Measurements from ENCODE around the gene ALCAM.
"Not testable (repeated sequence)": the region's sequence is repeated elsewhere in the genome, so short reads cannot be mapped to it uniquely, and the experiment has no call there.

The ALCAM gene

GRCh38 chr3:105598042-105598796, 231.5 kb downstream of the ALCAM start:
- no peak for DNase-seq (ENCODE audit: low spot score)

GRCh38 chr3:105599350-105599749, 232.6 kb downstream of the ALCAM start:
- no peak for DNase-seq (ENCODE audit: low spot score)

DNA sequence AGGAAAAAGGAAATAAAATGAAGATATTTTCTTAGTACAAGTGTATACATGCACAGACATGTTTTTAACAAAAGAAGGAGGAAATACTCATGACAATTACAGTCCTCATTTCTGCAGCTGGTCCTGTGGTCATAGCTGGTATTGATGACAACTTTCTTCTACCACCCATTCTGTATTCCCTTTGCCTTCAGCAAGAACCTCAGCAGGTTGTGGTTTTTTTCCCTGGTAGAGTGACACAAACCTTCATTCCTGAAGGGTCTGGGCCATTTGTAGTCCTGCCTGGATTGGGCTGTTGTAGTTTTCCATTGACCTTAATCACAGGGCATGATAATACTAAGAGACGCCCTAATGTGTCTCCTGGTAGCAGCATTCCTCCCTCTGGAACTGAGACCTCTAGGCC, 235.0 kb downstream of the ALCAM start:
- DNase-seq (ENCODE audit: low spot score), result not testable (repeated sequence)

DNA sequence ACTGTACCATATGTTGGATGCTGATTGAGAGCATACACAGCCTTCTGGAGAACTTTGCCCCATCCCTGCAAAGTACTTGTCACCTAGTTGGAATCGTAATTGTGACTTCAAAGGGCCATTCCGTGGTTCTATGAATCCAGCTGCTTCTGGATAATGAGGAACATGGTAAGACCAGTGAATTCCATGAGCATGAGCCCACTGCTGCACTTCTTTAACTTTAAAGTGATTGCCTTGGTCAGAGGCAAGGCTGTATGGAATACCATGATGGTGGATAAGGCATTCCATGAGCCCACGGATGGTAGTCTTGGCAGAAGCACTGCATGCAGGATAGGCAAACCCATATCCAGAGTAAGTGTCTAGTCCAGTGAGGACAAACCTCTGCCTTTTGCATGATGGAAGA, 235.6 kb downstream of the ALCAM start:
- DNase-seq (ENCODE audit: low spot score), result not testable (repeated sequence)

DNA sequence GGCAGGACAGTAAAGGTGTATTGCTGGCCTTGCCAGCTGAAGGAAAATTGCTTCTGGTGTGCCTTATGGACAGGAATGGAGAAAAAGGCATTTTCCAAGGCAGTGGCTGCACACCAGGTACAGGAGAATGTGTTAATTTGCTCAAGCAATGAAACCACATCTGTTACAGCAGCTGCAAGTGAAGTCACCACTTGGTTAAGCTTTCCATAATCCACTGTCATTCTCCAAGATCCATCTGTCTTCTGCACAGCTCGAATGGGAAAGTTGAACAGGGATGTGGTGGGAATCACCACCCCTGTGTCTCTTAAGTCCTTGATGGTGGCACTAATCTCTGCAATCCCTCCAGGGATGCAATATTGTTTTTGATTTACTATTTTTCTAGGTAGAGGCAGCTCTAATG, 236.8 kb downstream of the ALCAM start:
- not testable (repeated sequence) for DNase-seq (ENCODE audit: low spot score)

GRCh38 chr3:105606016-105606415, 239.3 kb downstream of the ALCAM start:
- DNase-seq (ENCODE audit: low spot score), result no peak

DNA sequence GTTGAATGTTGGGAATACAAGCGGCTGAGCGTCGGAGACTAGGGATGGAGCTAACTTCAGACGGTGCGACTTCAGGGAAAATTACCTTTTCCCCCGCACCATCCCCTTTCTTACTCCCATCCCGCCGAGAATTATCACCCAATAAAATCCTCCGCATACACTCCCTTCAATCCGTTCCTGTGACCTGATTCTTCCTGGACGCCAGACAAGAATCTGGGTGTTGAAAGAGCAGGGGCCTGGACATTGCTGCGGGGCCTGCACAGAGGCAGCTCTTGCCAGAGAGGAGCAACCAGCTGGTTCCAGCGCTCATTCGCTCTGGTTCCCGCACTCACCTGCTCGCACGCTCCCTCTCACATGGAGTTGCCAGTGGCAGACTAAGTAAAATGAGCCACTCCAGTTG, 241.9 kb downstream of the ALCAM start:
- no peak for DNase-seq (ENCODE audit: low spot score)

GRCh38 chr3:105610473-105610872, 243.8 kb downstream of the ALCAM start:
- DNase-seq (ENCODE audit: low spot score), result no peak

DNA sequence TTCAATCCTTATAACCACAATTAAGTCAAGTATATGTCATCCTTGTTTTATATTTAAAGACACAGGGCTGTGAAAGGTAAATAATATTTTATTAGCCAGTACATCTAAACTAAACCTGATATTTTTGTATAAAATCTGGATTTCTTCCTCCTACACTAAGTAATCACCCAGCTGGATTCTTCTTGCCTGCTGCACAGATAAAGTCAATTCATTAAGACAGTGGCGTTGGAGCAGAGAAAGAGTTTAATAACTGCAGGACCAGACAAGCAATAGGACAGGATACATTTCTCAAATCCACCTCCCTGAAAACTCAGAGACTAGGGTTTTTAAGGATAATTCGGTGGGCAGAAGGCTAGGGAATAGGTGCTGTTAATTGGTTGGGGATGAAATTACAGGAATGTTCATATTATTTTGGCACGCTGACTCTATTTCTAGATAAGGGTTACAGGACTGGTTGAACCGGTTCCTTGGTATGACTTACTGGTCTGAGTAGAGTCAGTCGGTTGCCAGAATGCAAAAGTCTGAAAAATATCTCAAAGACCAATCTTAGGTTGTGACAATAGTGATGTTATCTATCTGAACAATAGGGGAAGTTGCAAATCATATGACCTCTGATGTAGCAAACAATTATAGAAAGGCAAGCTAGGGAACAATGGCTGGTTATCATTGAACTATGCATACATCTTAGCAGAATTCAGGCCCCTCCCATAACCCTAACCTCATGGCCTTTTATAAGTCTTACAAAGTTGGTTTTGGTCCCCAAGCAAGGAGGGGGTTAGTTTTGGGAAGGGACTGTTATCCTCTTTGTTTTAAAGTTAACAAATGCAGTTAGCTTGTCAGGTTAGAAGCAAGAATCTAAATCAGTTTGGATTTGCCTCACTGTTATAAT, 244.8 kb downstream of the ALCAM start:
- no peak for DNase-seq (ENCODE audit: low spot score)

DNA sequence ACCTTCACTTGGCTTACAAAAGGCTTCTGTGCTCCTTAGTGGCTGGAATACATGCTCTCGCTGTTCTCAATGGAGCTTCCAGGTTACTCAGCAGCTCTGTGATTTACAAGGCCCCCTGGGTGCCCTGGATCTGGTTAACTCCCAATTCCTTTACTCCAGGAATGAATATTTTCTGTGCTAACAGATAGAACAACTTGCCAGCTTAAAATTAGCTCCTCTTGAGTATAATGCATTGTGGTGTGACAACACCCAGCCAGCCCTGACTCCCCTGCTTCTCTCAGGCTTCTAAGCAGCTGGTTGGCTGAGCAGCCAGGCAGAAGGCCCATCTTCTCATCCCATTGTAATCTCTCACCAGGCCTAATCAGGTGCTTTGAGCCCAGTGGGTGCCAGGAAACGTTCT, 246.4 kb downstream of the ALCAM start:
- no peak for DNase-seq (ENCODE audit: low spot score)

DNA sequence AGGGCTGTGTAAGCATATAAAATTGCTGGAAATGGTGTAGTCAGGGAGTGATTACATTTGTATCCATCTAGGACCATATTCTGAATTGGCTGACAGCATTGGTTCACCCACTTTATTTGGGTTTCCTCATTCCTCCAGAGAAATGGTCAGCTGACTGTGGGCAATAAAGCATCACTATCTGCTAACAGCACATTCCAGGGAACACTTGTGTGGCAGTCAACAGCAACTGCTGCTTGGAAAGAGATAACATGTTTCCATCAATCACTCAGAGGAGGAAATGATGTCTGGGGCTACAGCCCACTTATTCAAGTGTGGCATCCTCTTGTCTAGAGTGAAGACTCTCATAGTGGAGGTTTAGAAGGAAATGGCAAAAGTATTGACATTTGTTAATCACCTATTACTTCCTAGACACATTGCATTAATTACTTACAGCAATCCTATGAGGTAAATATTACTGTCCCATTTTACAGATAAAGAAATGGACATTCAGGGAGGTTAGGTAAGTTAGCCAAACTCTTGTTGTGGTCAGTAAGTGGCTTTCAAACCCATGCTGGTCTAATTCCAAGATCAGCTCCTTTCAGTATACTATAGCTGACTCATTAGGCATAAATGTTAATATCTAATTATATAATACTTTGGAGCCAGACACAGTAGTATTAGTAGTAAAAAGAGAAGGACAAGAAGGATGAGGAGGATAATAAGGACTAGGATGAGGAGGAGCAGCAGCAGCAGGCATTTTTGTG, 247.8 kb downstream of the ALCAM start:
- no peak for DNase-seq (ENCODE audit: low spot score)

GRCh38 chr3:105615814-105616213, 249.1 kb downstream of the ALCAM start:
- no peak for DNase-seq (ENCODE audit: low spot score)

DNA sequence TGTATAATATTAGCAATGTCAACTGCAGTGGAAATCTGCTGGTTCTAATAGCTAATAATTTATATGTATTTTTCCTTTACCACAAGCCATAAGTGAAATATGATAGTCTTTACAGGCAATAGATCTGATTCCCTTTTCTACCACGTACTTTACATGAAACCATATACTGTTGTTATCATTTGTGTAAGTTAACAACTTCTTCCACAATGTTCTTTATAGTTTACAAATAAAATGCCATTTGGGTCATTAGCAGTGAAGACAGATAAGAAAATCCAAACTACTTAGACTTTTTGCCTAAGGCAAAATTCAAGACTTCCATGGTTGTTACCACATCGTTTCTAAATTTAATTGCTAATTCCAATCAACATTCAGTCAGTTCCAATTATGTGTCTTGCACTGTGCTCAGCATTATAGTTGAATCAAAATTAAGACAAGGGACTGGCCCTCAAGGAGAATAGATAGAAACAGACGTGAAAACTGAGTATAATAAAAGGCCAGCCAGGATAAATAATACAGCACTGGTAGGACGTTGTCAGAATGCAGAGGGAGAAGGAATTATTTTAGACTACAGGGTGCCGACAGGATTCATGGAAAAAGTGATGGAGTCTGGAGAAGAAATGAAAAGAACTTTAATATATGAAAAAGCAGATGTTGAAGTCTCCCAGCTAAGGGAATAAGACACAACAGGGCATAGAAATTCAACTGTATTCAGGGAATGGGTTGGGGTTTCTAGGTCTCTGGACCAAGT, 249.8 kb downstream of the ALCAM start:
- no peak for DNase-seq (ENCODE audit: low spot score)

DNA sequence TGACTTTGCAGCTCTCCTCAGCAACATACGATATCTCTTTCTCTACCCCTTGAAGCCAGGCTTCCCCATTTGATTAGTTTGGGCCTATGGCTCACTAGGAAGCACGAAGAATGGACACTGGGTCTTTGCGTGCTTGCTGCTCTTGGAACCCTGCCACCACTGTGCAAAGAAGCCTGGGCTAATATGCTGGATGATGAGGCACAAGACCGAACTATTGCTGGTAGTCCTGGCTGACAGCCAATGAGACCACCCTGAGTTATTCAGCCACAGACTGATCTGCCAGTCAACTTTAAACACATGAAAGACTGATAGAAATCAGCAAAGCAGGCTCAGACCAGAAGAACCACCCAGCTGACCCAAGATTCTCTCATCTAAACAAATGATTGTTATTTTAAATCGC, 251.8 kb downstream of the ALCAM start:
- no peak for DNase-seq (ENCODE audit: low spot score)

GRCh38 chr3:105619651-105620050, 252.9 kb downstream of the ALCAM start:
- DNase-seq (ENCODE audit: low spot score), result no peak

DNA sequence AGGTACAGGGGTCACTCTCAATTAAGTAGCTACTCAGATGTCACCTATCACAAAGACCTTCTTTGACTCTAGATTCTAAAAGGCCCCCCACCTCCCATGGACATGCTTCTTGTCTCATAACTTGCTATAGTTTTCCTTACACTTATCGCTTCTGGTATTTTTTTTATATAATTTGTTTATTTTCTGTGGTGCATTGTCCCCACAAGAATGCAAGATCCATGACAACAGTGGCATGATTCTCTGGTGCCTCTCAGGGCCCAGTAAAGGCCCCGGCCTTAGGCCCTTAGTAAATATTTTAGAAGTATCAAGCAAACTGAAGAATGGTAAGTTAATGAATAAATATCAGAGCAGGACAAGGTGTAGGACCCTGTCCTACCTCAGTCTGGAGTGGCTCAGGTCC, 253.5 kb downstream of the ALCAM start:
- no peak for DNase-seq (ENCODE audit: low spot score)

DNA sequence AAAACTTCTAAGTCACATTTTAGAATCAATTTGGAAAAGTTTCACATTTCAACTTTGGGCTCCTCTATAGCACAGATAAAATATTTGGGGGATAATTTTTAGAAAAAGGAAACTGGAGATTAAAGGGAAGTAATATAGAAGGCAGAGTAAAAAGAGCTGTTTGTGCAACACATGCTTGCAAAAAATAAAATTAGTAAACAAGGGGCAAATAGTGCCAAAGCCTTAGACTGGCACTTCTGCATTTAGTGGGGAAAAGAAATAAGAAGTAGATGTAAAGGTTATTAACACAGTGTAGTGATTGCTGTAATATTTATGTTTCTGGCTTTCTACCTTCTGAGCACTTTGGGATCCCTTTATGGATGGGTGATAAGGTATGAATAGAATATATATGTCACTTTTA, 255.5 kb downstream of the ALCAM start:
- DNase-seq (ENCODE audit: low spot score), result no peak
